DND-41 (cell line): ENCODE results near the gene ABLIM2.

Experiments
- ATAC-seq: fragments of 200-7000 bp; cut with Tn5 transposase; 3 replicates; pipeline ENCODE4 v1.9.1; 2021; ENCODE audit warnings: low read depth; ENCODE audit not compliant: insufficient read depth
- DNase-seq: peaks from one replicate; pipeline ENCODE4 v3.0.0-alpha.2; 2020
- H2AFZ ChIP-seq: 2 replicates; pipeline ENCODE4 v1.6.0; 2012; ENCODE audit warnings: low read depth, low read length
- H3K27ac ChIP-seq: 2 replicates; pipeline ENCODE4 v1.5.1; 2012; ENCODE audit warnings: low read length, inconsistent platforms
- H3K27me3 ChIP-seq: fragments of 200-600 bp; sonication (generic); 2 replicates; pipeline ENCODE4 v1.6.0; 2012; ENCODE audit warnings: low read length, mild to moderate bottlenecking, inconsistent platforms; ENCODE audit not compliant: insufficient read depth, poor library complexity
- H3K36me3 ChIP-seq: 2 replicates; pipeline ENCODE4 v1.5.1; 2012; ENCODE audit warnings: low read length, inconsistent platforms; ENCODE audit not compliant: insufficient read depth
- H3K4me1 ChIP-seq: 2 replicates; pipeline ENCODE4 v1.5.1; 2012; ENCODE audit warnings: mild to moderate bottlenecking, low read length; ENCODE audit not compliant: insufficient read depth
- H3K4me2 ChIP-seq: 2 replicates; pipeline ENCODE4 v1.6.0; 2012; ENCODE audit warnings: mild to moderate bottlenecking, moderate library complexity, low read length, inconsistent platforms; ENCODE audit not compliant: insufficient read depth
- H3K4me3 ChIP-seq, 2 experiments: fragments of 200-600 bp in 1 of 2; shearing (Covaris generic) in 1 of 2; 2 replicates each; pipeline ENCODE4 v1.5.1; 2012 to 2016; ENCODE audit warnings: inconsistent platforms in 2 of 2, low read length in 2 of 2, mild to moderate bottlenecking in 2 of 2, low read depth in 1 of 2, moderate library complexity in 1 of 2
- H3K79me2 ChIP-seq: 2 replicates; pipeline ENCODE4 v1.6.0; 2012; ENCODE audit warnings: low read length, inconsistent platforms; ENCODE audit not compliant: insufficient read depth
- H3K9ac ChIP-seq: 2 replicates; pipeline ENCODE4 v1.6.0; 2012; ENCODE audit warnings: low read depth, mild to moderate bottlenecking, inconsistent platforms, low read length, moderate library complexity
- H3K9me3 ChIP-seq: 2 replicates; pipeline ENCODE4 v1.5.1; 2012; ENCODE audit warnings: low read length, moderate library complexity, mild to moderate bottlenecking, inconsistent platforms; ENCODE audit not compliant: insufficient read depth, severe bottlenecking
- H4K20me1 ChIP-seq: 2 replicates; pipeline ENCODE4 v1.6.0; 2012; ENCODE audit warnings: low read length; ENCODE audit not compliant: insufficient read depth
- CTCF ChIP-seq: IDR thresholded peaks from 2 replicates; pipeline ENCODE4 v1.5.1; 2012; ENCODE audit warnings: borderline replicate concordance, low read length, moderate library complexity, mild to moderate bottlenecking; ENCODE audit not compliant: poor library complexity, severe bottlenecking; ENCODE audit errors: extremely low read depth
- EZH2 ChIP-seq: IDR thresholded peaks from 3 replicates; pipeline ENCODE4 v1.6.1; 2012; ENCODE audit warnings: borderline replicate concordance, low read depth, mild to moderate bottlenecking, moderate library complexity, low read length, inconsistent platforms; ENCODE audit not compliant: severe bottlenecking

Gene ABLIM2

GRCh38 chr4:7987148-7987989 is 171.2 kb downstream of the ABLIM2 start:
- Histone ChIP-seq H3K27me3 (no peaks in the 10 kb centered on the region), H3K4me2 (no peak overlapping the region), H3K36me3 (no peaks in the 10 kb centered on the region)

GRCh38 chr4:7985891-7986441 is 172.6 kb downstream of the ABLIM2 start:
- Histone ChIP-seq H3K27me3 (no peaks in the 10 kb centered on the region), H2AFZ (no peak overlapping the region), H3K79me2 (no peaks in the 10 kb centered on the region), H4K20me1 (0 out of 2 replicates have a peak, but pooled peaks cover 2% of the 10 kb centered on the region), H3K36me3 (no peaks in the 10 kb centered on the region), H3K9me3 (no peaks in the 10 kb centered on the region), H3K4me1 (no peaks in the 10 kb centered on the region), H3K27ac (no peak overlapping the region), H3K4me2 (no peak overlapping the region), H3K4me3 (no peak overlapping the region), H3K9ac (no peak overlapping the region)
- DNase-seq (no peak), ATAC-seq (no peak)
- TF ChIP-seq CTCF (no peak), EZH2 (no peak)

More at GRCh38 chr4:7987148-7987989, 171.2 kb downstream of the ABLIM2 start:
- Histone ChIP-seq H3K9ac (no peak overlapping the region), H3K9me3 (no peaks in the 10 kb centered on the region), H3K27ac (no peak overlapping the region), H4K20me1 (0 out of 2 replicates have a peak, but pooled peaks cover 2% of the 10 kb centered on the region), H3K4me3 (no peak overlapping the region), H3K4me1 (no peaks in the 10 kb centered on the region), H3K79me2 (no peaks in the 10 kb centered on the region), H2AFZ (no peak overlapping the region)
- ATAC-seq = peak; percentile 92
- DNase-seq = peak; percentile 67
- TF ChIP-seq EZH2 (no peak), CTCF (peak; percentile 93)

- Histone ChIP-seq H3K9me3 (no peaks in the 10 kb centered on the region), H3K9ac (no peak overlapping the region), H2AFZ (no peak overlapping the region), H3K79me2 (no peaks in the 10 kb centered on the region), H3K4me3 (no peak overlapping the region), H3K27me3 (no peaks in the 10 kb centered on the region), H3K4me1 (no peaks in the 10 kb centered on the region), H3K27ac (no peak overlapping the region), H3K36me3 (no peaks in the 10 kb centered on the region), H3K4me2 (no peak overlapping the region), H4K20me1 (0 out of 2 replicates have a peak, but pooled peaks cover 2% of the 10 kb centered on the region)
- no peak for ATAC-seq
- TF ChIP-seq CTCF = no peak
- no peak for TF ChIP-seq EZH2
- no peak for DNase-seq
Measured at GRCh38 chr4:7985072-7985471, 173.5 kb downstream of the ABLIM2 start.
